GM21619 (cell line): Measurements from ENCODE around the gene C11orf87.

Experiments
- ATAC-seq: cut with Tn5 transposase; IDR thresholded peaks from one replicate; pipeline ENCODE4 v1.9.1; 2021; ENCODE audit not compliant: unreplicated experiment

C11orf87 gene

GRCh38 chr11:109421981-109422869, at the start of gene C11orf87:
Gene C11orf87, plus strand, starts transcription at chr11:109422190. Its CDS starts 1,444 bp downstream, at chr11:109423634.
- no peak for ATAC-seq

- ATAC-seq, result no peak
Observed at GRCh38 chr11:109374032-109374431, 48.0 kb upstream of the C11orf87 start.

GRCh38 chr11:109374441-109374840, 47.5 kb upstream of the C11orf87 start:
- no peak for ATAC-seq

- no peak for ATAC-seq
Observed at GRCh38 chr11:109377039-109377742, 44.8 kb upstream of the C11orf87 start.

GRCh38 chr11:109378034-109378433, 44.0 kb upstream of the C11orf87 start:
- no peak for ATAC-seq

GRCh38 chr11:109383306-109383705, 38.7 kb upstream of the C11orf87 start:
- ATAC-seq, result no peak

- no peak for ATAC-seq
Observed at GRCh38 chr11:109384873-109385272, 37.1 kb upstream of the C11orf87 start.

- no peak for ATAC-seq
Observed at GRCh38 chr11:109388982-109389381, 33.0 kb upstream of the C11orf87 start.

- ATAC-seq, result no peak
Observed at GRCh38 chr11:109390752-109391151, 31.2 kb upstream of the C11orf87 start.

GRCh38 chr11:109401545-109401944, 20.4 kb upstream of the C11orf87 start:
- ATAC-seq, result no peak

- no peak for ATAC-seq
Observed at GRCh38 chr11:109405671-109406070, 16.3 kb upstream of the C11orf87 start.

- no peak for ATAC-seq
Observed at GRCh38 chr11:109416601-109417000, 5.4 kb upstream of the C11orf87 start.

- no peak for ATAC-seq
Observed at GRCh38 chr11:109422870-109423465, 978 bp downstream of the C11orf87 start.

GRCh38 chr11:109423466-109424190, 1.6 kb downstream of the C11orf87 start:
- no peak for ATAC-seq

- ATAC-seq, result no peak
Observed at GRCh38 chr11:109424901-109425300, 2.9 kb downstream of the C11orf87 start.

- no peak for ATAC-seq
Observed at GRCh38 chr11:109425554-109425953, 3.6 kb downstream of the C11orf87 start.

GRCh38 chr11:109426442-109427240, 4.7 kb downstream of the C11orf87 start:
- peak; percentile 57 for ATAC-seq

- no peak for ATAC-seq
Observed at GRCh38 chr11:109432105-109432504, 10.1 kb downstream of the C11orf87 start.

GRCh38 chr11:109433753-109434256, 11.8 kb downstream of the C11orf87 start:
- no peak for ATAC-seq

- no peak for ATAC-seq
Observed at GRCh38 chr11:109435121-109435742, 13.2 kb downstream of the C11orf87 start.
